ENCODE data around the gene ANO4. TPM values are rescaled to one million over a fixed set of nuclear protein-coding genes. Genes with fewer than 3 reads are reported as not detected.

The ANO4 gene
- total and polyA plus RNA-seq, 2 of the 8 experiments (the other 6 are each of a cell fraction or from before 2014, with no cell fraction given) = 1.1 to 3.4 TPM

GRCh38 chr12:100895192-100895591, 100.6 kb downstream of the ANO4 start:
- Histone ChIP-seq H3K14ac (ENCODE audit: insufficient read length) (no peak overlapping the region), H3K4ac (replicated peaks; ENCODE audit: insufficient read length, low read depth, low read length) (no peak overlapping the region), H2BK120ac (replicated peaks; ENCODE audit: low read depth, low read length) (no peak overlapping the region), H2AFZ (ENCODE audit: low read length) (no peak overlapping the region), H2AK5ac (ENCODE audit: low read depth, low read length) (no peak overlapping the region), H3K23ac (ENCODE audit: insufficient read length) (no peak overlapping the region), H3K4me3 (ENCODE audit: extremely low read depth in 1 of 4, insufficient read depth in 2 of 4, low read depth in 3 of 4, low read length in 4 of 4) (no peak overlapping the region), H3K4me2 (ENCODE audit: insufficient read depth in 1 of 2, low read depth in 2 of 2, low read length in 2 of 2) (no peak overlapping the region), H2BK5ac (ENCODE audit: low read depth, low read length) (no peak overlapping the region), H3K18ac (ENCODE audit: extremely low read depth, low read length) (no peak overlapping the region), H4K8ac (ENCODE audit: extremely low read depth, insufficient read depth, low read length) (no peak overlapping the region), H2BK12ac (ENCODE audit: low read depth, low read length) (no peak overlapping the region), H4K91ac (replicated peaks; ENCODE audit: insufficient read length, low read length) (no peak overlapping the region), H3K36me3 (ENCODE audit: control insufficient read depth in 2 of 4, insufficient read depth in 4 of 4, low read length in 3 of 4) (no peaks in the 10 kb centered on the region), H2BK15ac (ENCODE audit: low read length) (no peak overlapping the region), H3K23me2 (ENCODE audit: low read depth, low read length) (no peaks in the 10 kb centered on the region), H3K9ac (replicated peaks in 1 of 4; ENCODE audit: extremely low read depth in 1 of 4, low read depth in 3 of 4, low read length in 3 of 4) (no peak overlapping the region), H3K9me3 (ENCODE audit: insufficient read depth in 2 of 2, low read depth in 1 of 2, low read length in 1 of 2) (no peaks in the 10 kb centered on the region), H4K20me1 (replicated peaks in 1 of 2; ENCODE audit: control insufficient read depth in 1 of 2, insufficient read depth in 2 of 2, low read length in 2 of 2) (no peaks in the 10 kb centered on the region), H3K79me2 (ENCODE audit: control insufficient read depth in 1 of 2, insufficient read depth in 2 of 2, low read length in 2 of 2) (no peaks in the 10 kb centered on the region), H3K27ac (ENCODE audit: low read depth, low read length) (no peak overlapping the region), H2BK20ac (ENCODE audit: low read length) (no peak overlapping the region), H3K79me1 (ENCODE audit: low read depth, low read length) (no peaks in the 10 kb centered on the region), H3K4me1 (replicated peaks in 1 of 4; ENCODE audit: control insufficient read depth in 3 of 4, insufficient read depth in 4 of 4, low read length in 3 of 4) (no peaks in the 10 kb centered on the region), H3K56ac (replicated peaks; ENCODE audit: insufficient read length, low read depth, low read length) (no peak overlapping the region), H3K27me3 (replicated peaks in 1 of 4; ENCODE audit: control insufficient read depth in 3 of 4, extremely low read depth in 1 of 4, insufficient read depth in 3 of 4, low read length in 3 of 4) (no peaks in the 10 kb centered on the region), H4K5ac (ENCODE audit: insufficient read length, low read depth, low read length) (no peak overlapping the region)
- WGBS, 2 experiments (ENCODE audit: extremely low coverage in 1 of 2, insufficient coverage in 1 of 2, insufficient read length in 1 of 2, insufficient replicate concordance in 2 of 2, low coverage in 1 of 2, low lambda C conversion rate in 2 of 2, missing lambda C conversion rate in 1 of 2) = 91% methylated on average over 2 of the region's 2 CpGs; no CpG with 5 or more reads in 1 of the 2 experiments
- DNase-seq (ENCODE audit: low read depth in 1 of 2, low spot score in 2 of 2) (no peak), FAIRE-seq (no peak)
- CTCF ChIA-PET (ENCODE audit: partially characterized antibody) = interaction anchor here (0.6 to 1.2 kb wide), 3 partner anchors 20 to 1425 kb away, joined by 3 read pairs; no protein-coding TSS in a partner anchor
- POLR2A ChIA-PET (ENCODE audit: partially characterized antibody) = no interaction called here
- no peak for TF ChIP-seq GABPA (IDR thresholded peaks at IDR 0.05; ENCODE audit: borderline replicate concordance, insufficient read depth, low read length)
- no peak for TF ChIP-seq JUND (IDR thresholded peaks at IDR 0.05; ENCODE audit: low read length)
- no peak for TF ChIP-seq HDAC2 (IDR thresholded peaks at IDR 0.05; ENCODE audit: borderline replicate concordance in 1 of 2, low read depth in 2 of 2, low read length in 2 of 2)
- TF ChIP-seq SIRT6 (IDR thresholded peaks at IDR 0.05; ENCODE audit: low read length) = no peak
- no peak for TF ChIP-seq RNF2 (IDR thresholded peaks at IDR 0.05; ENCODE audit: borderline replicate concordance, low read depth, low read length, missing control alignments, poor library complexity, severe bottlenecking)
- TF ChIP-seq KDM4A (IDR thresholded peaks at IDR 0.05; ENCODE audit: low read depth, low read length, severe bottlenecking) = no peak
- no peak for TF ChIP-seq CHD1 (IDR thresholded peaks at IDR 0.05; ENCODE audit: low read depth, low read length)
- TF ChIP-seq RBBP5 (IDR thresholded peaks at IDR 0.05; ENCODE audit: borderline replicate concordance, low read depth, low read length) = no peak
- TF ChIP-seq CREB1 (IDR thresholded peaks at IDR 0.05) = no peak
- TF ChIP-seq HDAC6 (IDR thresholded peaks at IDR 0.05; ENCODE audit: low read depth, low read length) = no peak
- no peak for TF ChIP-seq POU5F1 (IDR thresholded peaks at IDR 0.05; ENCODE audit: low read depth, low read length)
- TF ChIP-seq JUN (IDR thresholded peaks at IDR 0.05; ENCODE audit: low read depth, low read length) = no peak
- TF ChIP-seq POLR2AphosphoS5 (IDR thresholded peaks at IDR 0.05; ENCODE audit: low read depth, low read length) = no peak
- TF ChIP-seq EZH2 (IDR thresholded peaks at IDR 0.05; ENCODE audit: low read depth, low read length, severe bottlenecking) = no peak
- TF ChIP-seq KDM5A (IDR thresholded peaks at IDR 0.05; ENCODE audit: low read length) = no peak
